HG03521 (cell line): Measurements from ENCODE around the gene TJP2.

Experiments
- ATAC-seq: cut with Tn5 transposase; IDR thresholded peaks from one replicate; pipeline ENCODE4 v1.9.1; 2021; ENCODE audit warnings: mild to moderate bottlenecking, moderate library complexity; ENCODE audit not compliant: unreplicated experiment

The TJP2 gene

DNA sequence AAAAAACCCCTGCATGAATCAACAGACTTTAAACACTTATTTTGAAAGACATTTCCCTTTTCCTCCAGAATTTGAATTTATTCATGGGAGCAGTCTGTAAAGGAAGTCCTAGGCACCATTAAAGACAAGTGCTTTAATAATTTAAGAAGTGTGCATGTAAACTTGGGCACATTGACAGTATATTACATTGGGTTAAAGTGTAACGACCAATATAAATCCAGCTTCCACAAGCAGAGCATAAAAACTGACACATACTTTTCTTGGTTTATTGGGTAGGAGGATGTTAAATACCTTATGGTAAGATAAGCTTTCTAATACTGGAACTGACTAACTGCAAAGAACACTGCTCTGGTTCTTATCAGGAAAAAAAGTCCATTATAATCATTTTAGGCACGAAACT lies 149.8 kb downstream of the TJP2 start:
- ATAC-seq, result no peak
